NCI-H187 treated with DMSO at 0.1 percent for 48 hours (cell line): ENCODE data around the gene MAPK11.

Source experiments
- DNase-seq: peaks from one replicate; lab custom pipeline; 2025; lab: John Stamatoyannopoulos, UW

The MAPK11 gene

GRCh38 chr22:50260801-50261614 lies 9.2 kb downstream of the MAPK11 start:
- DNase-seq: no peak

GRCh38 chr22:50260434-50260800 lies 9.8 kb downstream of the MAPK11 start:
- no peak for DNase-seq

GRCh38 chr22:50259302-50259701 lies 10.9 kb downstream of the MAPK11 start:
- no peak for DNase-seq

- DNase-seq: no peak
Observed at GRCh38 chr22:50258361-50259292, 11.6 kb downstream of the MAPK11 start.

GRCh38 chr22:50257451-50258360 lies 12.5 kb downstream of the MAPK11 start:
- DNase-seq: no peak

GRCh38 chr22:50257041-50257440 lies 13.1 kb downstream of the MAPK11 start:
- no peak for DNase-seq

- no peak for DNase-seq
Observed at GRCh38 chr22:50256258-50256862, 13.8 kb downstream of the MAPK11 start.

- no peak for DNase-seq
Observed at GRCh38 chr22:50255607-50256006, 14.6 kb downstream of the MAPK11 start.

GRCh38 chr22:50255099-50255498 lies 15.1 kb downstream of the MAPK11 start:
- no peak for DNase-seq

- no peak for DNase-seq
Observed at GRCh38 chr22:50253941-50254340, 16.2 kb downstream of the MAPK11 start.

GRCh38 chr22:50253046-50253915 lies 16.9 kb downstream of the MAPK11 start:
- no peak for DNase-seq

- no peak for DNase-seq
Observed at GRCh38 chr22:50252082-50253045, 17.8 kb downstream of the MAPK11 start.

- no peak for DNase-seq
Observed at GRCh38 chr22:50251477-50252081, 18.6 kb downstream of the MAPK11 start.

- no peak for DNase-seq
Observed at GRCh38 chr22:50250555-50251476, 19.4 kb downstream of the MAPK11 start, which contains the start of gene HDAC10. Gene HDAC10, minus strand, starts transcription at chr22:50251265. Its CDS starts 233 bp downstream, at chr22:50251032.

GRCh38 chr22:50250249-50250554 lies 20.0 kb downstream of the MAPK11 start:
- no peak for DNase-seq

GRCh38 chr22:50249341-50250248 lies 20.6 kb downstream of the MAPK11 start:
- no peak for DNase-seq
